ENCODE measurements around the gene DNAJB13. TPM values are rescaled to one million over a fixed set of nuclear protein-coding genes. Genes with fewer than 3 reads are reported as not detected.

The DNAJB13 gene
- total and polyA plus RNA-seq, 2 of the 13 experiments (the other 11 are each of a cell fraction or from before 2014, with no cell fraction given) = 2.3 TPM; not detected in 1

DNA sequence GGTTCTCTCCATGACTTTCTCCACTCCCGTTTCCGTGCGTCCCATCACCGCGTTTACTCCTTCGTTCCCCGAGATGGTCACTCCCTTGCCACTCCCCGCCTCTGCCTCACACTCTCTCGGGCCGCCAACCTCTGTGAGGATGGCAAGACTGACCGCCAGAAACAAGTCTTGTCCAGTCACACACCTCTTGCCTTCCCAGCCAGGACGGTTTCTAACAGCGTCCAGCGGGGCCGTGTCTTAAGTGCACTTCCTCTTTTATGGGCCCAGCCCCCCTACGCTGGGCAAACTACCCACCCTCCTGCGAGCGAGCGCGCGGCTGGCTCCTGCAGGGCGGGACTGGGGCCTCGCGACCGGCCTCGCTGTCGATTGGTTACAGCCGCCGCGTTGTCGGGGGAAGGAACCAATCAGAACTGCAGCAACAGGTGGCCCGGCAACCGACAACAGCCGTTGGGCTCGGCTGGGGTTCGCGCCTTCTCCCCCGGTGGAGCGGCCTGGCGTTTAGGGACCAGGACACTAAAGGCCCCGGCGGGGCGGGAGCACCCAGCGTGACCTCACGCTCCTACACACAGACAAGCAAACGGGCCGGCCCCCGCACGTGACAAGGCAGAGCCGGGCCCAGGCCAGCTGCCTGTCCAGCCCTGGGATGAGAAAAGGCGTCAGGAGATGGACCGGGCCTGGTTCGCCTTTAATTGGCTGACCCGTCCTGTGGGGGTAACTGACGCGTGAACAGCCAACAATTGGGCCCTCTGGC is 32.3 kb downstream of the DNAJB13 start (continued):
- TF ChIP-seq NFYC (CRISPR knock-in tag; IDR thresholded peaks at IDR 0.05) (peak; percentile 95), MED8 (CRISPR knock-in tag; IDR thresholded peaks at IDR 0.05; ENCODE audit: insufficient replicate concordance) (peak; percentile 60), NFKBIZ (CRISPR knock-in tag; IDR thresholded peaks at IDR 0.05) (peak; percentile 23; the same call in 1 of the 2 replicates), HNRNPK (IDR thresholded peaks at IDR 0.05; ENCODE audit: low read depth, low read length, poor library complexity, severe bottlenecking) (no peak), MBNL3 (CRISPR knock-in tag; conservative IDR thresholded peaks at IDR 0.05) (no peak), ZNF703 (CRISPR knock-in tag; IDR thresholded peaks at IDR 0.05; ENCODE audit: borderline replicate concordance) (peak; percentile 89; the same call in 1 of the 2 replicates), HNRNPL (IDR thresholded peaks at IDR 0.05; ENCODE audit: low read depth, low read length) (0 out of 2 replicates have a peak, but pooled peaks have one; percentile 28), ZSCAN12 (CRISPR knock-in tag; IDR thresholded peaks at IDR 0.05) (0 out of 2 replicates have a peak, but pooled peaks have one; percentile 62), ZNF318 (CRISPR knock-in tag; IDR thresholded peaks at IDR 0.05) (0 out of 2 replicates have a peak, but pooled peaks have one; percentile 85), RARA (CRISPR knock-in tag; IDR thresholded peaks at IDR 0.05) (peak; percentile 22; the same call in 1 of the 2 replicates), NBN (conservative IDR thresholded peaks at IDR 0.05) (no peak), ZNF281 (CRISPR knock-in tag; IDR thresholded peaks at IDR 0.05; ENCODE audit: borderline replicate concordance) (peak; percentile 44; the same call in 1 of the 2 replicates), MNT (IDR thresholded peaks at IDR 0.05) (peak; percentile 45; the same call in 1 of the 2 replicates), CHD4 (IDR thresholded peaks at IDR 0.05; ENCODE audit: borderline replicate concordance, low read length) (no peak)

Measured in HepG2 (cell line).